Endodermal cell (in vitro differentiated cells): ENCODE data around the gene STK32B. TPM values are rescaled to one million over a fixed set of nuclear protein-coding genes. Genes with fewer than 3 reads are reported as not detected.

Experiments
- DNase-seq: peaks from one replicate; pipeline ENCODE4 v3.0.0-alpha.2; 2017
- H3K27ac ChIP-seq: 2 replicates; pipeline ENCODE4 v1.5.1; 2013; ENCODE audit warnings: mild to moderate bottlenecking, low read depth, low read length, moderate library complexity
- H3K27me3 ChIP-seq: 2 replicates; pipeline ENCODE4 v1.6.1; 2013; ENCODE audit warnings: mild to moderate bottlenecking, low read length, moderate library complexity; ENCODE audit not compliant: insufficient read depth, control insufficient read depth, poor library complexity, severe bottlenecking
- H3K36me3 ChIP-seq: 2 replicates; pipeline ENCODE4 v1.7.0; 2013; ENCODE audit warnings: mild to moderate bottlenecking, low read length, moderate library complexity; ENCODE audit not compliant: control insufficient read depth, insufficient read depth
- H3K4me1 ChIP-seq: one replicate; pipeline ENCODE4 v1.7.0; 2013; ENCODE audit warnings: low read length; ENCODE audit not compliant: control insufficient read depth, insufficient read depth
- H3K4me3 ChIP-seq: 2 replicates; pipeline ENCODE4 v1.5.1; 2013; ENCODE audit warnings: mild to moderate bottlenecking, low read length, moderate library complexity
- H3K9ac ChIP-seq: 2 replicates; pipeline ENCODE4 v1.6.1; 2013; ENCODE audit warnings: mild to moderate bottlenecking, low read length, moderate library complexity; ENCODE audit not compliant: poor library complexity, severe bottlenecking; ENCODE audit errors: extremely low read depth
- H3K9me3 ChIP-seq: 2 replicates; pipeline ENCODE4 v1.6.1; 2013; ENCODE audit warnings: mild to moderate bottlenecking, low read length, moderate library complexity; ENCODE audit not compliant: control insufficient read depth
- H3K27ac Mint-ChIP-seq: 2 replicates; pipeline ENCODE4 v1.8.0; 2020; ENCODE audit warnings: mixed read lengths
- H3K27me3 Mint-ChIP-seq: 2 replicates; pipeline ENCODE4 v1.8.0; 2021; ENCODE audit warnings: mild to moderate bottlenecking, mixed read lengths; ENCODE audit not compliant: insufficient read depth
- H3K36me3 Mint-ChIP-seq: 2 replicates; pipeline ENCODE4 v1.8.0; 2020; ENCODE audit warnings: low read depth, mixed read lengths
- H3K4me1 Mint-ChIP-seq: 2 replicates; pipeline ENCODE4 v1.8.0; 2020; ENCODE audit warnings: mixed read lengths
- H3K4me3 Mint-ChIP-seq: 2 replicates; pipeline ENCODE4 v1.8.0; 2020; ENCODE audit warnings: mild to moderate bottlenecking, moderate library complexity, mixed read lengths
- H3K9me3 Mint-ChIP-seq: 2 replicates; pipeline ENCODE4 v1.8.0; 2020; ENCODE audit warnings: mild to moderate bottlenecking, mixed read lengths
- CTCF ChIP-seq: fragments of 200-600 bp; sonication (generic); conservative IDR thresholded peaks from 2 replicates; pipeline ENCODE4 v1.5.0; 2021; ENCODE audit warnings: antibody characterized with exemption, mild to moderate bottlenecking
- WGBS, 2 experiments: methylation state at CpG; one replicate each; pipeline versions ENCODE4 v1.1.5 to v1.1.7; 2013; ENCODE audit warnings: missing lambda C conversion rate in 2 of 2, mixed read lengths in 1 of 2; ENCODE audit not compliant: insufficient coverage in 1 of 2, insufficient read length in 1 of 2; 5-methylcytosine and 5-hydroxymethylcytosine counted together
- total RNA-seq, 2 donors: library from RNA; stranded (reverse); fragmentation: NEBNext Ultra II Directional in 1 of 2; extraction: Animal tissue kit (Norgen Biotek cat#: 25700) in 1 of 2; gene quantifications; 2 replicates in 1 of 2; 3 replicates in 1 of 2; pipeline ENCODE4 v1.2.1, GENCODE V29; 2021

The STK32B gene
- total RNA-seq, 2 donors from 2014 or later, result 1.4 to 1.5 TPM

- H3K9me3 Mint-ChIP-seq, result no peaks in the 10 kb centered on the region
- H3K36me3 ChIP-seq, result no peaks in the 10 kb centered on the region
- no peaks in the 10 kb centered on the region for H3K36me3 Mint-ChIP-seq
- peaks cover 2% of the 10 kb centered on the region for H3K27me3 Mint-ChIP-seq
- no peaks in the 10 kb centered on the region for H3K4me1 Mint-ChIP-seq
- no peaks in the 10 kb centered on the region for H3K9me3 ChIP-seq
- H3K4me3 ChIP-seq, result no peak overlapping the region
- H3K4me1 ChIP-seq, result no peaks in the 10 kb centered on the region
- no peak for DNase-seq
- no peak for TF ChIP-seq CTCF
- 90 to 91% methylated on average over 1 to 3 of the region's 3 CpGs for WGBS, 2 experiments
- H3K27ac Mint-ChIP-seq, result no peak overlapping the region
- H3K27me3 ChIP-seq, result no peaks in the 10 kb centered on the region
- no peak overlapping the region for H3K9ac ChIP-seq
- H3K4me3 Mint-ChIP-seq, result no peak overlapping the region
- no peak overlapping the region for H3K27ac ChIP-seq
Measured at GRCh38 chr4:5459236-5459635, 408.0 kb downstream of the STK32B start.

GRCh38 chr4:5460106-5460801 lies 409.0 kb downstream of the STK32B start:
- no peak overlapping the region for H3K27ac ChIP-seq
- Mint-ChIP-seq H3K27ac (no peak overlapping the region), H3K4me3 (no peak overlapping the region), H3K36me3 (no peaks in the 10 kb centered on the region), H3K27me3 (peaks cover 2% of the 10 kb centered on the region), H3K4me1 (no peaks in the 10 kb centered on the region), H3K9me3 (no peaks in the 10 kb centered on the region)
- no peaks in the 10 kb centered on the region for H3K4me1 ChIP-seq
- WGBS, 2 experiments, result 83 to 89% methylated on average over 12 to 14 of the region's 14 CpGs
- peak; percentile 83 for TF ChIP-seq CTCF
- no peak overlapping the region for H3K4me3 ChIP-seq
- no peaks in the 10 kb centered on the region for H3K9me3 ChIP-seq
- H3K36me3 ChIP-seq, result no peaks in the 10 kb centered on the region
- no peaks in the 10 kb centered on the region for H3K27me3 ChIP-seq
- no peak overlapping the region for H3K9ac ChIP-seq
- peak; percentile 84 for DNase-seq

GRCh38 chr4:5461477-5461876 lies 410.2 kb downstream of the STK32B start:
- no peak overlapping the region for H3K4me3 Mint-ChIP-seq
- no peak overlapping the region for H3K9ac ChIP-seq
- no peaks in the 10 kb centered on the region for H3K36me3 ChIP-seq
- no peak for DNase-seq
- 90 to 91% methylated on average over 7 to 13 of the region's 13 CpGs for WGBS, 2 experiments
- H3K4me3 ChIP-seq, result no peak overlapping the region
- no peaks in the 10 kb centered on the region for H3K27me3 ChIP-seq
- no peaks in the 10 kb centered on the region for H3K4me1 ChIP-seq
- no peak overlapping the region for H3K27ac ChIP-seq
- H3K9me3 ChIP-seq, result no peaks in the 10 kb centered on the region
- TF ChIP-seq CTCF, result no peak
- no peak overlapping the region for H3K27ac Mint-ChIP-seq
- H3K9me3 Mint-ChIP-seq, result no peaks in the 10 kb centered on the region
- H3K27me3 Mint-ChIP-seq, result peaks cover 2% of the 10 kb centered on the region
- H3K4me1 Mint-ChIP-seq, result no peaks in the 10 kb centered on the region
- no peaks in the 10 kb centered on the region for H3K36me3 Mint-ChIP-seq
